GM12892 (cell line): ENCODE measurements around the gene THAP6. TPM values are rescaled to one million over a fixed set of nuclear protein-coding genes. Genes with fewer than 3 reads are reported as not detected.

Experiments used
- DNase-seq: peaks from one replicate; pipeline ENCODE4 v3.0.0; 2011; ENCODE audit not compliant: insufficient read length
- FAIRE-seq: peaks from 2 replicates; lab custom pipeline; 2011; peaks lifted over from hg19 to GRCh38; lab: Jason Lieb, UNC
- POLR2A ChIP-seq: IDR thresholded peaks from 2 replicates; pipeline ENCODE4 v1.6.1; 2011; ENCODE audit warnings: low read depth, low read length, control low read depth
- POLR2AphosphoS5 ChIP-seq: IDR thresholded peaks from 2 replicates; pipeline ENCODE4 v1.6.1; 2011; ENCODE audit warnings: low read depth, low read length, control low read depth
- TAF1 ChIP-seq: IDR thresholded peaks from 2 replicates; pipeline ENCODE4 v1.6.1; 2011; ENCODE audit warnings: low read depth, mild to moderate bottlenecking, control low read depth, low read length, borderline replicate concordance
- polyA plus RNA-seq: library from polyadenylated mRNA; unstranded; fragments of >200 nt; gene quantifications from one replicate; pipeline ENCODE4 v1.2.1, GENCODE V29; 2012; ENCODE audit warnings: missing spikeins, inconsistent platforms; ENCODE audit not compliant: missing spikeins

Gene THAP6, protein sequence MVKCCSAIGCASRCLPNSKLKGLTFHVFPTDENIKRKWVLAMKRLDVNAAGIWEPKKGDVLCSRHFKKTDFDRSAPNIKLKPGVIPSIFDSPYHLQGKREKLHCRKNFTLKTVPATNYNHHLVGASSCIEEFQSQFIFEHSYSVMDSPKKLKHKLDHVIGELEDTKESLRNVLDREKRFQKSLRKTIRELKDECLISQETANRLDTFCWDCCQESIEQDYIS
- polyA plus RNA-seq = 12.1 TPM

DNA sequence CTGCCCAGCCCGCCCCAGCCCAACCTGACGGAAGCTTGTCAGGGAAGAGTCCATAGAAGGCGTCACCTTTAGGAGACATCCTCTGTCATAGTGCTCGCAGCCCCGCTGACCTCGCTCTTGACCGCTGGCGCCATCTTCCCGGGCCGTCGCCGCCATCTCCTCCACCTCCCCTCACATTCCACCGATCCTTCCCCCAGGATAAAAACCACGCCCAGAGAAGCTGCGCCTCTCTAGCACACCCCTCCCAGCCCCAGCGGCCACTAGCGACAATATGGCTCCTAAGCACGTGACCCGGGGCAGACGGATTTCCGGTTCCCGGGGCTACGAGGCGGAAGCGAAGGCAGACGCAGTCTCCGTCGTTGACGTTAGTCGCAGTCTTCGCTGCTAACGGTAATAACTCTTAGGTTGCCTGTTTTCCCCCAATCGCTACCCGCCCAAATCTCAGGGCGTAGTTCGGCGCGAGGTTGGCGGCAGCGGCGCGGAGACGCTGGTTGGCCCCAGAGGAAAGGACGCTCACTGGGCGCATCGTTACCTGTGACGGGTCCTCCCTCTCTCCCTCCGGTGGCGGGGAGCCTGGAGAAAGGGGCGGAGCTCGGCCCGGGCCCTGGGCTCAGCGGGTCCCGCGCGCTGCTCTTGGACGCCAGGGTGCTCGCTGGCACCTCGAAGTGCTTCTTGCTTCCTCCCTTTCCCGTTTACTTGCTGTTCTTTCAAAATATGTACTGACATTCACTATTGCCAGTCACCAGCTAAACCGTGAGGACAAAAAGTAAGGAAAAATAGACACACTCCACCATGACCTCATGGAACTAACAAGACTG is at the start of gene THAP6, which contains the start of gene RCHY1:
THAP6 (plus strand) TSS at position 343 of the 818 bp plus-strand sequence. CDS start 980 bp downstream, outside the sequence.
RCHY1 (minus strand) TSS at position 273 of the 818 bp plus-strand sequence; CDS start at position 156, 117 bp downstream.
- TF ChIP-seq POLR2A (peak; percentile 96), TAF1 (peak; percentile 42; the same call in 1 of the 2 replicates), POLR2AphosphoS5 (peak; percentile 95; the same call in 1 of the 2 replicates)
- FAIRE-seq (peak; percentile 98), DNase-seq (peak; percentile 49)

DNA sequence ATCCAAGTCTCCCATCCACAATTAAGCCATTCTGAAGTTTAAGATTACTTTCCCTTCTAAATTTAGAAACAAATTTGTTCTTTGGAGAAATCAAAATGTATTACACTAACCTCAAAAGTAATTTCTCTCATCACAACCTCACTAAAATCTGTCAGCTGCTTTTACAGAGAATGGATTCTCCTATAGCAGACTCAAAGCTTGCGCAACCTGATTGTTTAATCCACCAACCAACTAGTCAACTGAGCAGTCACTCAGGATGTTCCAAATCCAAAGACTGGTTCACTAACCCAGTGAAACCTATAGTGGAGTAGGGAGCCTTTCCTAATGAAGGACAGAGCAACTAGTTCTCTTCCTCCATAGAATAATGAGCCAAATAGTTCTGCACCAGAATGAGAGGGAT is 44.4 kb upstream of the THAP6 start:
- FAIRE-seq = no peak
- TF ChIP-seq POLR2AphosphoS5 = no peak
- TF ChIP-seq POLR2A = no peak
- TF ChIP-seq TAF1 = no peak
- no peak for DNase-seq

DNA sequence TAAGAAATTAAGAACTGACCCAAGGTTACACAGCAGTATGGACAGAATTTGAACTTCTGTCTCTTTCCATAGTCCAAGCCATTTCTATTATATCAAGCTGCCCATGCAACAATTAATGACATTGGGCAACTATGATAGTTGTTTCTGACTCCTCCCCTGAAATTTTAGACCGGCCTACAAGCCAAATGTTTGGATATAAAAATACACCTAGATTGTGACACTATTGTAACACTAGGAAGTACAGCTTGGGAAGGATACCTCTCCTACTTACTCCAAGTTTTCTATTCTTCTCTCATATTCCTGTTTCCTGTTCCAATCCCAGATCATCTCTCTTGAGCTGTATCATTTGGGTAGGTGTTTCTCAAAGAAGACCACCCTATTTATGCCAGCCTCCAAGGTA is 43.5 kb upstream of the THAP6 start:
- no peak for TF ChIP-seq TAF1
- TF ChIP-seq POLR2AphosphoS5 = no peak
- TF ChIP-seq POLR2A = no peak
- no peak for FAIRE-seq
- DNase-seq = no peak

DNA sequence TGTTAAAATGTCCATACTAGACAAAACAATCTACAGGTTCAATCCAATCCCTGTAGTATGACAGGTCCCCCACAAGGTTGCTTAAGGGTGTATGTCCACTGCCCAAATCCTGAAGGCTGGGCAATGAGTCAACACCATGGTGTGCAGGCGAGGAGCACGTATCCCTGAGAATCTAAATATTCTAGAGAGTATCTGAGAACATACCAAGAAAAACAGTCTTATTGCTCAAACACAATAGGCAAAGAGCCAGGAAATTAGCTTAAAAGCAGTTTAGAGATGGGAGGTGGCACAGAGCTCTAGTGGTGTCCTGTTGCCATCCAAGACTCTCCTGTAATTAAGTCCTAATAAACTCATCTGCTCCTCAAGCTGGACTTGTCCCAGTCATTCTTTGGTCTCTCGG is 37.1 kb upstream of the THAP6 start:
- DNase-seq (no peak), FAIRE-seq (no peak)
- TF ChIP-seq POLR2AphosphoS5 (no peak), TAF1 (no peak), POLR2A (no peak)

DNA sequence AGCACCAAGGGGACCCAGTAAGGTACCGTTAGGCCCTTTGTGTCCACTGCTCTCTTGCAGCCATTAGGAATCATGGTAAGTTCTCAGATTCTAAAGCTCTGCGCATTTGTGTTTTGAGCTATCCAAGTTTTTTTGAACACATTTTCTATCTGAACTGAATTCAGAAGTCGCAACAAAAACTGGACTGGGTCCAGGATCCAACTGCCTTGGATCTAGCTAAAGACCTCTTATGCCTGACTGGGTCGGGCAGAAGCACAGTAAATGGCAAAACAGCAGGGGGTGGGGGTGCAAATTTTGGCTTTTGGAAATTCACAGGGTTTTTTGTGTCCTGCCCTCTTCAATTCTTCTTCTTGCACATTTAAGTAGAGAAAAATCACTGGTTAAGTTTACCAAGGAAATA is 30.1 kb upstream of the THAP6 start:
- TF ChIP-seq TAF1 (no peak), POLR2A (no peak), POLR2AphosphoS5 (no peak)
- no peak for FAIRE-seq
- DNase-seq = no peak

DNA sequence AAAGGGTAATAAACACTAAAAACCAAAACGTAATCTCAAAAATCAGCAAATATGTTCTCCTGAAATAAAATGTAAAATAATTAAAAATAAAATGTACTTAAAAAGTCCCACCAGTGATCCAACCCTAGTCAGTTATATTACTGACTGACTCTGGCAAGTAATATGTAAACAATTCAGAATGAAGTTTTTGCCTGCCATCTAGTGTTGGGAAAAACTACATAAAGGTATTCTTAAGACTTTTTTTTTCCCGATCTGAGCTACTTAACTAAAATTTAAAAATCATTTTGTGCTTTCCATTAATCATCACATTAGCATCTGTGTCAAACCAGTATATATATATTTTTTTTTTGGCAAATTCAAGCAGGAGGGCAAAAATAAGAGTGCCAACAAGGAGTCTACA is 24.1 kb upstream of the THAP6 start:
- FAIRE-seq = no peak
- TF ChIP-seq TAF1 (no peak), POLR2AphosphoS5 (no peak), POLR2A (no peak)
- DNase-seq = no peak

DNA sequence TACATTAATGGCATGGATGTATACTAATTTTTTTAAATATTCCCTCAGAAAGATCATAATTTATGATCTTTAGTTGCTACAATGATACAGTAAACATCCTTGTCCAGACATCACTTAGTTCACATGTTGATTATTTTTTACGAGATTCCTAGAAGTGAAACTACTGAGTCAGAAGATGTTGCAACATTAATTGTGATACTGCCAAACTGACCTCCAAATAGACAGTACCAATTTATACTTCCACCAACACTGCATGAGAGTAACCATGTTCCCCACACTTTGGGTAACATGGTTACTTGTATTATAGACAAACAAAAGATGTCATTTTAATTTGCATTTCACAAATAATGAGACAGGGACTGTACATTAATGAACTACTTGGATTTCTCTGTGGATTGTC is 19.7 kb upstream of the THAP6 start:
- FAIRE-seq = no peak
- no peak for DNase-seq
- TF ChIP-seq TAF1 (no peak), POLR2AphosphoS5 (no peak), POLR2A (no peak)

DNA sequence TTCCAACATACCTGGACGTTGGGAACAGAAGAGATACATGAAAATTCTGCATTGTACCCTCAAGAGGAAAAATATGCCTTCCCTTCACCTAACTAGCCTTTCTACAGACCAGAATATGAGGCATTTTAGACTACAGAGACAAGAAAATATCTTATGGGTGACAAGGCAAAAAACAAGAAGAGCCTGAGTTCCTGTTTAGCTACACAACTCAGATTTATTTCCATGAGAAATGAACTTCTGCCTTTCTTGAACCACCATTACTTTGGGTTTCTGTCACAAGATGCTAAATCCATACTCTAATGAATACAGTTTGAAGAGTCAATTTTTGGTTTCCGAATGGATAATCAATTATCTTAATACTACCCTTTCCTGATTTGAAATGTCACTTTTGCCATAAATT is 18.8 kb upstream of the THAP6 start:
- FAIRE-seq (no peak), DNase-seq (no peak)
- TF ChIP-seq POLR2A (no peak), TAF1 (no peak), POLR2AphosphoS5 (no peak)

DNA sequence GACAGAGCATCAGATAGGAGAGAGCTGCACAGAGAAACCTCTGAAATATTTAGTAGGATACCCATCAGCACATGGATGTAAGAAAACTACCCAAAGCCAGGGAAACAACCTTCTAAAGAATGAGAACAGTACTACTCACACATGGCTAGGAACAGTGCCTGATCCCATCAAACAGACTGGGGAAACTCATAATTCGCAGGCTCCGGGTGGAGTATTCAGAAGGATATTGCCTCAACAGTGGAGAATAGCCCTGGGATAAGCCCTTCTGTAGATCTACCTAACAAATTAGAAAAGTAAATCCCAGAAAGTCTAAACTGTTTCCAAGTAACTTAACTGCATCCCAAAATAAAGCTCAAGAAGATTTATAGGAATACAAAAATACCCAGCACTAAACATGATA is 17.9 kb upstream of the THAP6 start:
- no peak for DNase-seq
- FAIRE-seq = no peak
- no peak for TF ChIP-seq POLR2AphosphoS5
- TF ChIP-seq TAF1 = no peak
- TF ChIP-seq POLR2A = no peak

DNA sequence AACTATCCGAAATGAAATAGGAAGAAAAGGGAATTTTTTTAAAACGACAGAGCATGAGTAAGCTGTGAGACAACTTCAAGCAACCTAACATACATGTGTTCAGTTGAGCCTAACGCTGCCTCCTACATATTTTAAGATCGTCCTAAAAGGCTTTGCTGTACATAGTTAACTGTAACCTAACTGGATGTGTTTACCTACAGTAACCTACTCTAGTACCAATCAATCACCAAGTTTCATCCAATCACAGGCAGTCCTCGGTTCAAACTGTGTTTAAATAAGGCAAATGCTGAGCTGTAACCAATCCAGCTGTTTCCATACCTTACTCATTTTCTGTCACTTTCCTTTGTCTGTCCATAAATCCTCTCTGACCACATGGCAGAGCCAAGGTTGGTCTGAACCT is 17.1 kb upstream of the THAP6 start:
- no peak for TF ChIP-seq POLR2AphosphoS5
- TF ChIP-seq TAF1 = no peak
- no peak for TF ChIP-seq POLR2A
- FAIRE-seq (peak; percentile 14), DNase-seq (no peak)

DNA sequence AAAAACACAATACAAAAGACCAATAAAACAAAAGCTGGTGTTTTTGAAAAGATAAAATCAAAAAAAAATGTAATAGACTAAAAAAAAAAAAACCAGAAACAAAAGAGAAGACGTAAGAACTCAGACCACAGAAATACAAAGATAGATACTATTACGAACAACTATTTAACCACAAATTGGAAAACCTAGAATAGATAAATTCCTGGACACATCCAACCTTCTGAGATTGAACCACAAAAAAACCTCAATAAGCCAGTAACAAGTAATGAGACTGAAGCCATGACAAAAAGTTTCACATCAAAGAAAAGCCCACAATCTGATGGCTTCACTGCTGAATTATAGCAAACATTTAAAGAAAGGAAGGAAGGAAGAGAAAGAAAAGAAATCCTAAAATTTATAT is 16.2 kb upstream of the THAP6 start:
- no peak for DNase-seq
- no peak for FAIRE-seq
- TF ChIP-seq POLR2AphosphoS5 (no peak), POLR2A (no peak), TAF1 (no peak)
